ENCODE data around the gene HSBP1.

The HSBP1 gene

DNA sequence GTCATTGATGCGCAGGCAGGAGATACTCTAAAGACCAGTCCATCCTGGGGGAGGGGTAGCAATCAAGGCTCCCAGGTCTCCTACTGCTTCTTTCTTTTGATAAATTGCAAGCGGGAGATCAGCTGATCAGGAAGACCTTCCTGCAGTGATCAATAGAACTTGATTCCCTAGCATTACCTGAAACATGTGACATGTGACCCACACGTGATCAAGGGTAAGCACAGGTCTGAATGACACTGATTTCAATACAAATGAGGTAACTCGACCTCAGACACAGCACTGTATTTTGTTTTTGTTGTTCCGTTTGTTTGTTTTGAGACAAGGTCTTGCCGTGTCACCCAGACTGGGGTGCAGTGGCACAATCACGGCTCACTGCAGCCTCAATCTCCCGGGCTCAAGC lies 51.5 kb downstream of the HSBP1 start:
- TF ChIP-seq CTCF (IDR thresholded peaks at IDR 0.05; ENCODE audit: low read depth, low read length, missing control alignments), result no peak
- no peak overlapping the region for H3K4me3 ChIP-seq (ENCODE audit: low read depth, low read length)
- DNase-seq (ENCODE audit: low read depth), result no peak
- in situ Hi-C loops (cut with HindIII; ENCODE audit: low sequenced_read_pairs), result no loop called here

DNA sequence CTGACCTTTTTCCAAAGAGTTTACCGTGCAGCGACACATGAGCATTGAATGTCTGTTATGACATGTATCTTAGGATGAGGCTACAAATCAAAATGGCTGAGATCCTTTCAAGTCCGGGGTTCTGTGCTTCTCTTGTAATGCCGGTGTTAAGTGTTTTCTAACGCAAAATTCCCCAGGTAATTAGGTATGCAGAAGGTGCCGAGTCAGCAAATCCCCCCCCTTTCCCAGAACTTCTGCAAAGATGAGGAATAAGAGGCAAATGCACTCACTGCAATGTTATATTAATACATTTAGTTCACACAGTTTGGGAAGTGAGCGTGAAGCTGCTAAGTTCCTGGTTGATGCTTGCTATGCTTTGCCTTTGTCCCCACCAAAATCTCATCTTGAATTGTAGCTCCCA lies 54.9 kb downstream of the HSBP1 start:
- TF ChIP-seq CTCF (IDR thresholded peaks at IDR 0.05; ENCODE audit: low read depth, low read length, missing control alignments), result no peak
- DNase-seq (ENCODE audit: low read depth), result no peak
- in situ Hi-C loops (cut with HindIII; ENCODE audit: low sequenced_read_pairs), result no loop called here
- H3K4me3 ChIP-seq (ENCODE audit: low read depth, low read length), result no peak overlapping the region

DNA sequence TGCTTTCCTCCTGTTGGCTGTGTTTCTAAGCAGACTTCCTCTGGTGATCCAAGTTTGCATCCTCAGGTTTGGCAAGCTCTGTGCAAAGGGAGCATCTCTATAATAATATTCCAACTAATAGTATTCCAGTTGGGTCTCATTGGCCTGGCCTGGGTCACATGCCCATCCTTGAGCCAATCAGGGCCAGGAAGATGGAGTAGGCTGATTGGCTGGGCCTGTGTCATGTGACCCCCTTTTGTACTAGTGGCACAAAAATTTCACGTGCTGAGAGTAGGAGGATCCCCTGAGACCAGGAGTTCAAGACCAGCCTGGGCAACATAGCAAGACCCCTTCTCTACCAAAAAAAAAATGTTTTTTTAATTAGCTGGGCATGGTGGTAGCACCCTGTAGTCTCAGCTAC lies 55.9 kb downstream of the HSBP1 start:
- DNase-seq (ENCODE audit: low read depth), result no peak

More for the DNA sequence above, 55.9 kb downstream of the HSBP1 start:
- H3K4me3 ChIP-seq (ENCODE audit: low read depth, low read length), result no peak overlapping the region
- TF ChIP-seq CTCF (IDR thresholded peaks at IDR 0.05; ENCODE audit: low read depth, low read length, missing control alignments), result no peak
- in situ Hi-C loops (cut with HindIII; ENCODE audit: low sequenced_read_pairs), result no loop called here

Measured in astrocyte of the cerebellum (primary cell).